IPS-18a (cell line): ENCODE measurements around the gene OR2T27.
"Not testable (repeated sequence)": the region's sequence is repeated elsewhere in the genome, so short reads cannot be mapped to it uniquely, and the experiment has no call there.

Experiments
- H3K27ac ChIP-seq: one replicate; pipeline ENCODE4 v1.5.1; 2013; ENCODE audit warnings: low read length
- H3K27me3 ChIP-seq: one replicate; pipeline ENCODE4 v1.6.1; 2013; ENCODE audit warnings: mild to moderate bottlenecking, low read length; ENCODE audit not compliant: control insufficient read depth, insufficient read depth
- H3K36me3 ChIP-seq: one replicate; pipeline ENCODE4 v1.6.1; 2013; ENCODE audit warnings: low read depth, low read length; ENCODE audit not compliant: control insufficient read depth
- H3K4me1 ChIP-seq: one replicate; pipeline ENCODE4 v1.6.1; 2013; ENCODE audit warnings: low read depth, low read length; ENCODE audit not compliant: control insufficient read depth
- H3K4me3 ChIP-seq: one replicate; pipeline ENCODE4 v1.5.1; 2013; ENCODE audit warnings: low read length
- H3K9ac ChIP-seq: one replicate; pipeline ENCODE4 v1.6.1; 2013; ENCODE audit warnings: mild to moderate bottlenecking, low read length, moderate library complexity
- H3K9me3 ChIP-seq: one replicate; pipeline ENCODE4 v1.6.1; 2013; ENCODE audit warnings: low read depth, low read length; ENCODE audit not compliant: control insufficient read depth

The OR2T27 gene

DNA sequence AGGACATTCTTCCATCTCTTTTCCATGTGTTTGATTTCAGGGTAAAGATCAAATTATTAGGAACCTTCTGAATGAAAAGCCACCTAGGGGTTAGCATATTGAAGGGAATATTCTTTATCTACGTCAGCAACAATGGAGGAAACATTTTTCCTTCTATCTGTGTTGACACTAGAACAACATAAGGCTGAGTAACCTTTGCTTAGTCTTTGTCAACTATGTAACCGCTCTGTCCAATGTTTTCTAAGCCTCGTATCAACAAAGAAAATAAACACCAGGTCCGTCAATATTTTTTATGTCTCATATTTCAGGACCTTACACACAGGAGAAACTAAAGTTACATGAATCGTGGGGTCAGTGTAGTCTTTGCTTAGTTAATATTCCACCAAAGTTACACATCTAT lies 18.7 kb downstream of the OR2T27 start:
- not testable (repeated sequence) for H3K4me3 ChIP-seq, H3K27me3 ChIP-seq

DNA sequence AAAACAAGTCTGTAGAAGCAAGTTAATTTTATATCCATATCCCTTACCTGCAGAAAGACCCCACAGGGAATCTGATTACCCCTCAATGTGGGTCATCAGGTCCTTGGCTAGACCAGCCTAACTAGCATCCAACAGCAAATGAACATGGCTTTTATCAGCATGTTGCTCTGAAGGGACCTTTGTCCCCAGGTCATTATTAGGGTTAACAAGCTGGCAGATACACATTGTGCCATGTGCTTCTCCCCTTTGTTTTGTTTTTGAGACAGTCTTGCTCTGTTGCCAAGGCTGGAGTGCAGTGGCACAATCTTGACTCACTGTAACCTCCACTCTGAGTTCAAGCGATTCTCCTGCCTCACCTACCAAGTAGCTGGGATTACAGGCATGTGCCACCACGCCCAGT lies 20.3 kb downstream of the OR2T27 start, which contains the start of gene OR2T11:
TSS of gene OR2T11 (minus strand) at position 101 of the 400 bp plus-strand sequence. CDS start 7,963 bp downstream, outside the sequence.
- peaks cover 27% of the 10 kb centered on the region for H3K9me3 ChIP-seq
- not testable (repeated sequence) for H3K9ac ChIP-seq, H3K4me3 ChIP-seq, H3K4me1 ChIP-seq, H3K27ac ChIP-seq, H3K27me3 ChIP-seq, H3K36me3 ChIP-seq

More for the DNA sequence above, 18.7 kb downstream of the OR2T27 start:
- not testable (repeated sequence) for H3K36me3 ChIP-seq, H3K9ac ChIP-seq, H3K27ac ChIP-seq, H3K4me1 ChIP-seq
- H3K9me3 ChIP-seq, result peaks cover 11% of the 10 kb centered on the region

DNA sequence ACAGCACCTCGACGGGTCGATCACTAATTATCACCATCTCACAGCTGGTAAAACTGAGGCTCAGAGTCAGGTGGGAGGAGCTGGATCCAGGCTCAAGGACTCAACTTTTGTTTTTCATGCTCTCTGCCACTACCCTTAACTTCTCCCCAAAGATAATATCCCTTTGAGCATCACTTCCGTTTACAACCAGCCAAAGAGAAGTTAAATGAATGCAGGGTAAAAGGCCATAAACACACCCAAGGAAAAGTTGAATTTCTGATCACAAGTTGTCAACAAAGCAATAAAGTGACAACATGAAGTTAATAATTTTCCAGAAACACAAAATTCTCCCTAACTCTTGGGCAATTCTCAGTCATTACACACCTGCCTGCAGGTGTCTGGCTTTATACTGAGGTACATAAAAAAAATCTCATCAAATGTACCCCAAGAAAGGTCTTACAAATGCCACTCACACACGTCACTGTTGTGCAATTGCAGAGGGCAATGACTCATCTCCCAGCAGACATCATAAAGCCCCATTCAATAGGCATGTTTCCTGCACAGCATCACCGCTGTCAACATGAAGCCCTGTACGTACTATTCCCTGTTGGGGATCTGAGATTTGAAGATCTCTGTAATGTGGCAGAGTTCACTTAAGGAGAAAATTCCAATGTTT lies 23.8 kb downstream of the OR2T27 start:
- Histone ChIP-seq H3K4me1 (no peaks in the 10 kb centered on the region), H3K9ac (no peak overlapping the region), H3K27ac (no peak overlapping the region), H3K4me3 (no peak overlapping the region), H3K9me3 (peaks cover 58% of the 10 kb centered on the region), H3K36me3 (no peaks in the 10 kb centered on the region), H3K27me3 (no peaks in the 10 kb centered on the region)

DNA sequence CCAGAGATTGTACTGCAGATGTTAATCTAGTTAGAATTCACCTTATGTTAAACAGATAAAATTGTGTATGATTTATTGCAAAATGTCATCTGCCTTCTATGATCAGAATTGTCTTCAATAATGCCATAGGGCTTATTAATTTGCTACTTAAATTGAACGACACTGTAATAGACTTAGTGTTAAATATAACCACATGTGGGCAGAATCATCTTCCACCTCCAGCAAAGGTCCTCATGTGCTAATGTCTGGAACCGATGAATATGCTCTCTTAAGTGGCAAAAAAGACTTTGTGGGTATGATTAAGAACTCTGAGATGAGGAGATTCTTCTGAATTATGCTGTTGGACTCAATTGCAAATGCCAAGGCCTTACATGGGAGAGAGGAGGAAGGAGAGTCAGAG lies 24.8 kb downstream of the OR2T27 start:
- H3K36me3 ChIP-seq, result no peaks in the 10 kb centered on the region
- H3K27ac ChIP-seq, result no peak overlapping the region
- H3K9me3 ChIP-seq, result peaks cover 66% of the 10 kb centered on the region
- no peaks in the 10 kb centered on the region for H3K27me3 ChIP-seq
- no peak overlapping the region for H3K9ac ChIP-seq
- H3K4me3 ChIP-seq, result no peak overlapping the region
- no peaks in the 10 kb centered on the region for H3K4me1 ChIP-seq

DNA sequence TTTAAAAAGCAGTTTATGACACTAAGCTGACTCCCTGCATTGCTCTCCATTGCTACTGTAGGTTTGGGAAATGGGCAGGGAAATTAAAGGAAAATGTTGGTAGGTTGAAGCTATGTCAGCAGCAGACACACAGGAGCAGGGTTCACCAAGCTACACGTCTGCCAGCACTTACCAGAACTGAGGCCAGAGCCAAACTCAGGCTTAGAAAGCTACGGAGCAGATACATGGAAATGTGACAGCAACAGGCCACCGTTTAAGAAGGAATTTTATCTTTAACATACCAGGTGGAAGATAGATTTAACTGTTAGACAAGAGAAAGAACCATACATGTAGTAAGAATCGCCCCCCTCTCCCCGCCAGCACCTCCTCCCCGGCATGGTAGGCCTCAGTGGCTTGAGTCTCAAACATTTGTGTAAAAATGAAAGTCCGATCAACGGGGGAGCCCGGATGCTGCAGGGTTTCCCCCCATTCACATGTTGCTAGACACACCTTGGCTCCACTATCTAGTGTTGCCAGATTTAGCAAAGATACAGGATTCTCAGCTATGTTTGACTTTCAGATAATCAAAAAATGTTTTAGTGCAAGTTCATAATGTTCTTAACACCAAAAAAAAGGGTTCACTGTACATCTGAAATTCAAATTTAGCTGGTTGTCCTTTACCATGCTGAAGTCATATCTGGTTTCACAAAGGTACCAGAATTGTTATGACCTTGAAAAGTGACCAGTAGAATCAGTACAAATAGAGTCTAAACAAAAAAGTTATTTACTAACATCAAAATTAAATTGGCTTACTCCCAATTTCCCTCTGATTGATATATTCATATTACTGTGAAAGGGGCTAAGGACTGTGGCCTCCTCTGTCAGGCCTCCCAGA lies 27.1 kb downstream of the OR2T27 start:
- H3K4me3 ChIP-seq, result no peak overlapping the region
- no peak overlapping the region for H3K27ac ChIP-seq
- H3K4me1 ChIP-seq, result no peaks in the 10 kb centered on the region
- peaks cover 79% of the 10 kb centered on the region for H3K9me3 ChIP-seq
- no peak overlapping the region for H3K9ac ChIP-seq
- no peaks in the 10 kb centered on the region for H3K27me3 ChIP-seq
- H3K36me3 ChIP-seq, result no peaks in the 10 kb centered on the region

DNA sequence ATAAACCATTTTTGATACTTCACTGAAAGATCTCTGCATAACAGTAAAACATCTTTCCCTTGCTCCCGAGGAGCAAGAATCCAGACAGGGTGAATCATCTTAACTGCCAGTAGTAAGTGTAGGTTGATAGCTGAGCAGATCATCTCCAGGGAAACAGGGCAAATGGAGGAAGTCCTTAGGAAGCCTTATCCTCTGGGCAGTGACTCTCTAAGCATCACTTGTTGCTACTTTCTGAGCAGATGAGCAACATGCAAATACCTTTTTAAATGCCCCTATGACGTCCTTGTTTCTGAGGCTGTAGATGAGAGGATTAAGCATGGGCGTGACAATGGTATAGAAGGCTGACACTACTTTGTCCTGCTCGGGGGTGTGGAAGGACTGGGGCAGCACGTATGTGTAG lies 29.4 kb downstream of the OR2T27 start:
- Histone ChIP-seq H3K9ac (no peak overlapping the region), H3K9me3 (peaks cover 87% of the 10 kb centered on the region), H3K36me3 (no peaks in the 10 kb centered on the region), H3K27ac (no peak overlapping the region), H3K27me3 (no peaks in the 10 kb centered on the region), H3K4me3 (no peak overlapping the region), H3K4me1 (no peaks in the 10 kb centered on the region)

DNA sequence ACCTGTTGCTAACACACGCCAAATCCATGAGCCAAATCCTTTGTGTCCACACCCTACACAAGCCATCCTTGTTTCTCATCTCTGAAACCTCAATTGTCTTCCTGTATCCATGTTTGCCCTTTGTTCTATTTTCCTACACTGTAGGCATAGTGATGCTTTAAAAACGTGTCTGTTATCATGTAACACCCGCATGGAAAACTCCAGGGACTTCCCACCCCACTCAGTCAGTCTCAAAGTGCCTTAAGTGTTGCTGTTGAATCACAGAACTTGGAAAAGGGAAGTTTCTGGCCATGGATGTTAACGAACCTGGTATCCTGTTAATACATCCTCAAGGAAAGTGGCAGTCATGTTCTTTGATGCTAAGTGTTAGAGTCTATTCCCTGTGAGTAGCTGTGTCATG lies 30.2 kb downstream of the OR2T27 start:
- no peaks in the 10 kb centered on the region for H3K4me1 ChIP-seq
- H3K36me3 ChIP-seq, result no peaks in the 10 kb centered on the region
- no peaks in the 10 kb centered on the region for H3K27me3 ChIP-seq
- no peak overlapping the region for H3K9ac ChIP-seq
- no peak overlapping the region for H3K27ac ChIP-seq
- H3K9me3 ChIP-seq, result peaks cover 81% of the 10 kb centered on the region
- H3K4me3 ChIP-seq, result no peak overlapping the region

DNA sequence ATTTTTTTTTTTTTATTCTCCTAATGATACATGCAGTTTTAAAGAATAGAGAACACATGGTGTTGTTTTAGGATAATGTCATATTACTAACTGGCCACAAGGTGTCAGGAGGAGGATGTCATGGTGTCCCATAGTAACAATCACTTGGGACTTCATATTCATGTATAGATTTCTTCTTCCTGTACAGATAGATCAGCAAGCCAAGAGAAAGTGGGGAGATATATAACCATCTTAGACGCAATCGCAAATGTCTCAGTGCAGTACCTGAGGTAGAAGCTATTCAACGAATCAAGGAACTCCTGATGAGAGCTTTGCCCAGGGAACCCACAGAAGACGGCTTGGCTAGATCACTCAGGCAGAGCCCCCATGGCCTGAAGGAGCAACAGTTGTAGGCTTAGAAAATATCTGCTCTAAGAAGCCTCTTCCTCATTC lies 32.7 kb downstream of the OR2T27 start:
- Histone ChIP-seq H3K9me3 (peaks cover 72% of the 10 kb centered on the region), H3K27ac (no peak overlapping the region), H3K9ac (no peak overlapping the region), H3K4me1 (no peaks in the 10 kb centered on the region), H3K27me3 (no peaks in the 10 kb centered on the region), H3K36me3 (no peaks in the 10 kb centered on the region), H3K4me3 (no peak overlapping the region)

DNA sequence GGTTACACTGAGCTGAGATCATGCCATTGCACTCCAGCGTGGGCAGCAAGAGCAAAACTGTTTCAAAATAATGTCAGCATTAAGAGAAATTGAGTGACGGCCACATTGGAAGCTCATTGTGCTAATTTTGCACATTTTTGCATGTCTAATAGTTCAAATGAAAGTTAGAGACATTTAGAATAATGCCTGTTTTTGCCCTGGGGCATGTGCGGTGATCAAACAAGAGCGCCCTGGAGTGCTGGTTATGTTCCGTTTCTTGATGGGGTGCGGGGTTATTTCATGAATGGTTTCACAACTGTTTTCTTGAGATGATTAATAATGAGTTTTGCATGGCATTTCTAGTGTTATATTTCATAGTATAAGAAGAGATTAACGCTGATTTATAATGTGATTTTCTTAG lies 33.6 kb downstream of the OR2T27 start:
- Histone ChIP-seq H3K9ac (no peak overlapping the region), H3K4me3 (no peak overlapping the region), H3K27ac (no peak overlapping the region), H3K27me3 (no peaks in the 10 kb centered on the region), H3K9me3 (peaks cover 68% of the 10 kb centered on the region), H3K4me1 (no peaks in the 10 kb centered on the region), H3K36me3 (no peaks in the 10 kb centered on the region)

DNA sequence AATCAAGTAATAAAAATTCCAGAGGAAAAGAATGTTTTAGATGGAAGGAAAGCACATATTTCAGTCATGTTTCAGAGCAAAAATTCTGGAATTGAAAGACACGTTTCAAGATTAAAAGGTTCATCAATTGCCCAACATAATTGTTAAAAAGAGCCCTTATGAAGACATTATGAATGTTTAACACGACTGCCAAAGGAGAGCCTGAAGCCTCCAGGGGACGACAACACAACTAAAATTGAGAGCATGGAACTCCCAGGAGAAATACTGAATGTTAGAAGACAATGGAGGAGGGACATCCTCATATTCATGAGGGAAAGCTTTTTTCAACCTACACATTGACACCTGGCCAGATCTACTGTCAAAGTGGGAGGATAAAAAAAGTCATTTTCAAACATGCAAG lies 36.5 kb downstream of the OR2T27 start:
- H3K27me3 ChIP-seq, result no peaks in the 10 kb centered on the region
- H3K4me1 ChIP-seq, result no peaks in the 10 kb centered on the region
- H3K4me3 ChIP-seq, result no peak overlapping the region
- no peaks in the 10 kb centered on the region for H3K36me3 ChIP-seq
- no peak overlapping the region for H3K27ac ChIP-seq
- H3K9ac ChIP-seq, result no peak overlapping the region
- H3K9me3 ChIP-seq, result peaks cover 71% of the 10 kb centered on the region

DNA sequence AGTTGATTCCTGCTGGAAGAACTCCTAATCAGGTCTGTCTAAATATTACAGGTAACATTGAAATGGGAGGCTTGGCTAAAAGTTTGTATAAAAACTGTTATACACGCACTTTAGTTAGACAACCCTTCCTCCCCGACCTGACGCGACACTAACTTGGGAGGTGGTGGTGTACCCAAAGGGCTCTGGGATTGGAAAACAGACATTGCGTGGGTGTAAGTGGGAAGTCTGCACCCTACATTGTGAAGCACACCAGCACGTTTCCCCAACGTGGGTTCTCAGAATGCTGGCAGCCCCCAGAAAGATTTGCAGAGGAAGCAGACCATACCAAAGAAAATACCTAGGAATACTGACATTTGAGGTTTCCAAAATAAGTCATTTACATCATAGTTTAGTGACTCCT lies 37.2 kb downstream of the OR2T27 start:
- Histone ChIP-seq H3K36me3 (no peaks in the 10 kb centered on the region), H3K4me3 (no peak overlapping the region), H3K4me1 (no peaks in the 10 kb centered on the region), H3K27ac (no peak overlapping the region), H3K27me3 (no peaks in the 10 kb centered on the region), H3K9me3 (peaks cover 70% of the 10 kb centered on the region), H3K9ac (no peak overlapping the region)

DNA sequence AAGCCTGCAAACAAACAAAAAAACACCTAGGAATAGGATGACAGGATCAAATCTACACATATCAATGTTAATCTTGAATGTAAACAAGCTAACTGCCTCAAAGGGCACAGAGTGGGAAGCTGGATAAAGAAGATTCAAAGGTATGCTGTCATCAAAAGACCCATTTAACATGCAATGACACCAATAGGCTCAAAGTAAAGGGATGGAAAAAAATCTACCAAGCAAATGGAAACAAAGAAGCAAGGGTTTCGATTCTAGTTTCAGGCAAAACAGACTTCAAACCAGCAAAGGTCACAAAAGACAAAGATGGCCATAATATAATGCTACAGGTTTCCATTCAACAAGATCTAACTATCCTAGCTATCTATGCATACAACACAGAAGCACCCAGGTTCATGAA lies 41.6 kb downstream of the OR2T27 start:
- Histone ChIP-seq H3K4me3 (no peak overlapping the region), H3K4me1 (no peaks in the 10 kb centered on the region), H3K27ac (no peak overlapping the region), H3K9me3 (peaks cover 82% of the 10 kb centered on the region), H3K36me3 (no peaks in the 10 kb centered on the region), H3K9ac (no peak overlapping the region), H3K27me3 (no peaks in the 10 kb centered on the region)
